Measurements from ENCODE around the gene GPR157.

GRCh38 chr1:9095818-9096217, 33.1 kb downstream of the GPR157 start:
- TF ChIP-seq, protein P1, sequence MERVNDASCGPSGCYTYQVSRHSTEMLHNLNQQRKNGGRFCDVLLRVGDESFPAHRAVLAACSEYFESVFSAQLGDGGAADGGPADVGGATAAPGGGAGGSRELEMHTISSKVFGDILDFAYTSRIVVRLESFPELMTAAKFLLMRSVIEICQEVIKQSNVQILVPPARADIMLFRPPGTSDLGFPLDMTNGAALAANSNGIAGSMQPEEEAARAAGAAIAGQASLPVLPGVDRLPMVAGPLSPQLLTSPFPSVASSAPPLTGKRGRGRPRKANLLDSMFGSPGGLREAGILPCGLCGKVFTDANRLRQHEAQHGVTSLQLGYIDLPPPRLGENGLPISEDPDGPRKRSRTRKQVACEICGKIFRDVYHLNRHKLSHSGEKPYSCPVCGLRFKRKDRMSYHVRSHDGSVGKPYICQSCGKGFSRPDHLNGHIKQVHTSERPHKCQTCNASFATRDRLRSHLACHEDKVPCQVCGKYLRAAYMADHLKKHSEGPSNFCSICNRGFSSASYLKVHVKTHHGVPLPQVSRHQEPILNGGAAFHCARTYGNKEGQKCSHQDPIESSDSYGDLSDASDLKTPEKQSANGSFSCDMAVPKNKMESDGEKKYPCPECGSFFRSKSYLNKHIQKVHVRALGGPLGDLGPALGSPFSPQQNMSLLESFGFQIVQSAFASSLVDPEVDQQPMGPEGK (CRISPR knock-in tag; IDR thresholded peaks at IDR 0.05; ENCODE audit: borderline replicate concordance), result no peak
- TF ChIP-seq ZFP30 (CRISPR knock-in tag; IDR thresholded peaks at IDR 0.05) (no peak), GLIS3 (CRISPR knock-in tag; IDR thresholded peaks at IDR 0.05) (no peak)
